HG03575 (cell line): ENCODE results near the gene ROBO2.

Source experiments
- ATAC-seq: cut with Tn5 transposase; IDR thresholded peaks from one replicate; pipeline ENCODE4 v1.9.1; 2021; ENCODE audit not compliant: unreplicated experiment, insufficient number of reproducible peaks, low FRiP score; ENCODE audit errors: extremely low read depth

The ROBO2 gene

GRCh38 chr3:77427528-77427927 is 387.6 kb downstream of the ROBO2 start:
- ATAC-seq, result no peak

GRCh38 chr3:77436908-77437307 is 397.0 kb downstream of the ROBO2 start:
- no peak for ATAC-seq

- ATAC-seq, result no peak
Measured at GRCh38 chr3:77446084-77446483, 406.2 kb downstream of the ROBO2 start.

- no peak for ATAC-seq
Measured at GRCh38 chr3:77446761-77447160, 406.9 kb downstream of the ROBO2 start.

GRCh38 chr3:77449459-77450350 is 409.8 kb downstream of the ROBO2 start:
- no peak for ATAC-seq

GRCh38 chr3:77456431-77456830 is 416.5 kb downstream of the ROBO2 start:
- no peak for ATAC-seq

GRCh38 chr3:77456906-77457305 is 417.0 kb downstream of the ROBO2 start:
- ATAC-seq, result no peak

GRCh38 chr3:77459926-77460325 is 420.0 kb downstream of the ROBO2 start:
- no peak for ATAC-seq

- no peak for ATAC-seq
Measured at GRCh38 chr3:77460326-77460725, 420.4 kb downstream of the ROBO2 start.

GRCh38 chr3:77462951-77463350 is 423.1 kb downstream of the ROBO2 start:
- no peak for ATAC-seq

- no peak for ATAC-seq
Measured at GRCh38 chr3:77464111-77464688, 424.3 kb downstream of the ROBO2 start.

- no peak for ATAC-seq
Measured at GRCh38 chr3:77466562-77467115, 426.7 kb downstream of the ROBO2 start.

GRCh38 chr3:77467702-77468625 is 428.1 kb downstream of the ROBO2 start:
- no peak for ATAC-seq

- ATAC-seq, result no peak
Measured at GRCh38 chr3:77468626-77469020, 428.7 kb downstream of the ROBO2 start.

GRCh38 chr3:77475507-77475906 is 435.6 kb downstream of the ROBO2 start:
- no peak for ATAC-seq

- ATAC-seq, result no peak
Measured at GRCh38 chr3:77479021-77479420, 439.1 kb downstream of the ROBO2 start.

GRCh38 chr3:77489216-77489615 is 449.3 kb downstream of the ROBO2 start:
- no peak for ATAC-seq

- no peak for ATAC-seq
Measured at GRCh38 chr3:77491961-77492360, 452.1 kb downstream of the ROBO2 start.

GRCh38 chr3:77500721-77501120 is 460.8 kb downstream of the ROBO2 start:
- ATAC-seq, result no peak
